DND-41 (cell line): ENCODE results near the gene EXOC3L2.

ENCODE experiments used
- EZH2 ChIP-seq: IDR thresholded peaks from 3 replicates; pipeline ENCODE4 v1.6.1; 2012; ENCODE audit warnings: borderline replicate concordance, low read depth, mild to moderate bottlenecking, moderate library complexity, low read length, inconsistent platforms; ENCODE audit not compliant: severe bottlenecking
- TF ChIP-seq, protein P1 (sequence below): IDR thresholded peaks from 2 replicates; pipeline ENCODE4 v1.5.1; 2012; ENCODE audit warnings: borderline replicate concordance, low read length, moderate library complexity, mild to moderate bottlenecking; ENCODE audit not compliant: poor library complexity, severe bottlenecking; ENCODE audit errors: extremely low read depth

DNA sequence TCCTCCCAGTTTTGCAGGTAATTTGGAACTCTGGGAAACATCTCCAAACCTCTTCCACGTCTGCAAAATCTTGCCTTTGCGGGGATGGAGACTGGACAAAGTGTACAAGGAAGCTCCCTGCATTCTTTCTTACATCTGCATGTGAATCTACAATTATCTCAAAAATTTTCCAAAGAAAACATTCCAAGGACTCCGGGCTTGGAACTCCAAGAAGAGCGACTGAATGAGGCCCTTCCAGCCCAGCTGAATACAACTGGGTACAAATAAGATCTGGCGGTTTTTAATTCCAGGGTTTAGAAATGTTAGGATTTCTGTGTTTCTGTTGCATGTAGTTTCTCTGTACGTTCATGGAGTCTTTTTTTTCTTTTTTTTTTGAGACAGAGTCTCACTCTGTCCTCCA, 28.5 kb downstream of the EXOC3L2 start:
- TF ChIP-seq, protein P1, sequence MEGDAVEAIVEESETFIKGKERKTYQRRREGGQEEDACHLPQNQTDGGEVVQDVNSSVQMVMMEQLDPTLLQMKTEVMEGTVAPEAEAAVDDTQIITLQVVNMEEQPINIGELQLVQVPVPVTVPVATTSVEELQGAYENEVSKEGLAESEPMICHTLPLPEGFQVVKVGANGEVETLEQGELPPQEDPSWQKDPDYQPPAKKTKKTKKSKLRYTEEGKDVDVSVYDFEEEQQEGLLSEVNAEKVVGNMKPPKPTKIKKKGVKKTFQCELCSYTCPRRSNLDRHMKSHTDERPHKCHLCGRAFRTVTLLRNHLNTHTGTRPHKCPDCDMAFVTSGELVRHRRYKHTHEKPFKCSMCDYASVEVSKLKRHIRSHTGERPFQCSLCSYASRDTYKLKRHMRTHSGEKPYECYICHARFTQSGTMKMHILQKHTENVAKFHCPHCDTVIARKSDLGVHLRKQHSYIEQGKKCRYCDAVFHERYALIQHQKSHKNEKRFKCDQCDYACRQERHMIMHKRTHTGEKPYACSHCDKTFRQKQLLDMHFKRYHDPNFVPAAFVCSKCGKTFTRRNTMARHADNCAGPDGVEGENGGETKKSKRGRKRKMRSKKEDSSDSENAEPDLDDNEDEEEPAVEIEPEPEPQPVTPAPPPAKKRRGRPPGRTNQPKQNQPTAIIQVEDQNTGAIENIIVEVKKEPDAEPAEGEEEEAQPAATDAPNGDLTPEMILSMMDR, result no peak
- no peak for TF ChIP-seq EZH2
